HEK293 (cell line): Measurements from ENCODE around the gene MRGPRX3.
A peak's percentile ranks its signal among the peaks of the same experiment; 100 is the strongest.

ENCODE experiments used
- CTCF ChIA-PET: fragments of 350-600 bp; formaldehyde crosslinking; extraction: SDS; loops from one replicate; lab custom pipeline; 2021; ENCODE audit warnings: antibody characterized with exemption; lab: Yijun Ruan, JAX
- POLR2A ChIA-PET: fragments of 300-600 bp; formaldehyde crosslinking; extraction: SDS; loops from one replicate; lab custom pipeline; 2020; ENCODE audit warnings: antibody characterized with exemption, inconsistent platforms; lab: Yijun Ruan, JAX
- H3K27ac ChIP-seq: fragments of 200-500 bp; sonication (Bioruptor generic); 2 replicates; pipeline ENCODE4 v1.5.1; 2014; ENCODE audit warnings: low read depth, low read length, control low read depth, inconsistent platforms; ENCODE audit errors: extremely low read depth
- H3K36me3 ChIP-seq, 2 experiments: fragments of 200-500 bp in 1 of 2; sonication (Bioruptor generic) in 1 of 2; 1 replicate in 1 of 2; 2 replicates in 1 of 2; pipeline ENCODE4 v1.5.1; 2014 to 2017; ENCODE audit warnings: inconsistent platforms in 2 of 2, low read length in 2 of 2; ENCODE audit not compliant: control insufficient read depth in 2 of 2, insufficient read depth in 1 of 2
- H3K4me1 ChIP-seq: fragments of 200-500 bp; sonication (Bioruptor generic); 2 replicates; pipeline ENCODE4 v1.5.1; 2014; ENCODE audit warnings: mild to moderate bottlenecking, low read length, inconsistent platforms; ENCODE audit not compliant: control insufficient read depth, insufficient read depth
- H3K4me3 ChIP-seq: 2 replicates; pipeline ENCODE4 v1.5.1; 2011; ENCODE audit warnings: low read depth, mild to moderate bottlenecking, control low read depth, low read length, moderate library complexity
- H3K9me3 ChIP-seq: fragments of 200-500 bp; sonication (Bioruptor generic); 2 replicates; pipeline ENCODE4 v1.5.1; 2014; ENCODE audit warnings: low read depth, low read length, inconsistent platforms; ENCODE audit not compliant: control insufficient read depth, insufficient read depth
- BCL11B ChIP-seq: fragments of 450-650 bp; formaldehyde crosslinking; IDR thresholded peaks from 2 replicates; pipeline ENCODE4 v1.5.1; 2016; ENCODE audit warnings: low read depth, missing biosample characterization, missing genetic modification characterization
- PBX3 ChIP-seq: sonication (generic); formaldehyde crosslinking; IDR thresholded peaks from 2 replicates; pipeline ENCODE4 v1.8.1; 2022; ENCODE audit warnings: mild to moderate bottlenecking, moderate library complexity, missing genetic modification reagents
- PRDM1 ChIP-seq: fragments of 450-650 bp; formaldehyde crosslinking; IDR thresholded peaks from 2 replicates; pipeline ENCODE4; 2016; ENCODE audit warnings: missing biosample characterization, missing genetic modification characterization
- REST ChIP-seq: fragments of 450-650 bp; formaldehyde crosslinking; IDR thresholded peaks from 2 replicates; pipeline ENCODE4 v1.5.1; 2016; ENCODE audit warnings: missing biosample characterization, missing genetic modification characterization
- SETDB1 ChIP-seq: IDR thresholded peaks from one replicate; pipeline ENCODE4 v1.6.1; 2017; ENCODE audit warnings: mild to moderate bottlenecking, low read length, moderate library complexity, mixed read lengths; ENCODE audit not compliant: insufficient read length
- WT1 ChIP-seq: fragments of 450-650 bp; formaldehyde crosslinking; IDR thresholded peaks from 2 replicates; pipeline ENCODE4 v1.5.1; 2016; ENCODE audit warnings: missing biosample characterization, missing genetic modification characterization
- ZBTB17 ChIP-seq: fragments of 450-650 bp; formaldehyde crosslinking; IDR thresholded peaks from 2 replicates; pipeline ENCODE4 v1.5.1; 2016; ENCODE audit warnings: missing biosample characterization, missing genetic modification characterization
- ZBTB26 ChIP-seq: fragments of 450-650 bp; formaldehyde crosslinking; optimal IDR thresholded peaks from 2 replicates; pipeline ENCODE3; 2016; ENCODE audit warnings: missing biosample characterization, mild to moderate bottlenecking, missing genetic modification characterization
- ZBTB6 ChIP-seq: fragments of 450-650 bp; formaldehyde crosslinking; IDR thresholded peaks from 2 replicates; pipeline ENCODE4 v1.5.1; 2017; ENCODE audit warnings: missing biosample characterization, missing genetic modification characterization
- ZNF10 ChIP-seq: fragments of 450-650 bp; formaldehyde crosslinking; IDR thresholded peaks from 2 replicates; pipeline ENCODE4 v1.5.1; 2017; ENCODE audit warnings: missing biosample characterization, missing genetic modification characterization
- ZNF132 ChIP-seq: fragments of 450-650 bp; formaldehyde crosslinking; IDR thresholded peaks from 2 replicates; pipeline ENCODE4 v1.5.1; 2017; ENCODE audit warnings: missing biosample characterization, missing genetic modification characterization, borderline replicate concordance
- ZNF148 ChIP-seq: fragments of 450-650 bp; formaldehyde crosslinking; IDR thresholded peaks from 2 replicates; pipeline ENCODE4 v1.5.0; 2017; ENCODE audit warnings: missing biosample characterization, missing genetic modification characterization, borderline replicate concordance
- ZNF175 ChIP-seq: fragments of 450-650 bp; formaldehyde crosslinking; IDR thresholded peaks from 2 replicates; pipeline ENCODE4 v1.5.1; 2016; ENCODE audit warnings: missing biosample characterization, missing genetic modification characterization
- ZNF362 ChIP-seq: fragments of 450-650 bp; formaldehyde crosslinking; IDR thresholded peaks from 2 replicates; pipeline ENCODE4 v1.5.1; 2016; ENCODE audit warnings: missing biosample characterization, missing genetic modification characterization
- ZNF623 ChIP-seq: fragments of 450-650 bp; formaldehyde crosslinking; IDR thresholded peaks from 2 replicates; pipeline ENCODE4 v1.5.1; 2016; ENCODE audit warnings: missing biosample characterization, missing genetic modification characterization
- ZNF629 ChIP-seq: fragments of 450-650 bp; formaldehyde crosslinking; IDR thresholded peaks from 2 replicates; pipeline ENCODE4 v1.5.1; 2017; ENCODE audit warnings: missing biosample characterization, missing genetic modification characterization
- ZNF645 ChIP-seq: fragments of 450-650 bp; formaldehyde crosslinking; IDR thresholded peaks from 2 replicates; pipeline ENCODE4; 2016; ENCODE audit warnings: missing biosample characterization, missing genetic modification characterization
- ZNF654 ChIP-seq: fragments of 450-650 bp; formaldehyde crosslinking; IDR thresholded peaks from 2 replicates; pipeline ENCODE4 v1.5.1; 2016; ENCODE audit warnings: low read depth, missing biosample characterization, missing genetic modification characterization
- ZNF677 ChIP-seq: fragments of 450-650 bp; IDR thresholded peaks from 2 replicates; pipeline ENCODE4 v1.5.0; 2018; ENCODE audit warnings: missing biosample characterization, mild to moderate bottlenecking, missing genetic modification characterization, moderate library complexity
- ZNF768 ChIP-seq: fragments of 450-650 bp; formaldehyde crosslinking; IDR thresholded peaks from 2 replicates; pipeline ENCODE4 v1.5.1; 2018; ENCODE audit warnings: missing biosample characterization, mild to moderate bottlenecking, missing genetic modification characterization
- ZNF837 ChIP-seq: fragments of 450-650 bp; formaldehyde crosslinking; IDR thresholded peaks from 2 replicates; pipeline ENCODE4 v1.5.1; 2016; ENCODE audit warnings: missing biosample characterization, missing genetic modification characterization

MRGPRX3 gene

GRCh38 chr11:18111005-18111404 is 21.4 kb upstream of the MRGPRX3 start:
- TF ChIP-seq REST (tag by site-specific recombination), result peak; percentile 92
- no peak for TF ChIP-seq ZBTB26 (tag by site-specific recombination)
- Histone ChIP-seq H3K4me3 (no peak overlapping the region), H3K27ac (no peak overlapping the region), H3K9me3 (no peaks in the 10 kb centered on the region), H3K36me3 (no peaks in the 10 kb centered on the region), H3K4me1 (no peaks in the 10 kb centered on the region)
- POLR2A ChIA-PET, result no interaction called here
- CTCF ChIA-PET, result interaction anchor here (0.7 to 1.0 kb wide), 5 partner anchors 60 to 1815 kb away, joined by 3 to 7 read pairs (median 5); no protein-coding TSS in a partner anchor

GRCh38 chr11:18115360-18116127 is 16.8 kb upstream of the MRGPRX3 start:
- H3K4me3 ChIP-seq, result no peak overlapping the region
- POLR2A ChIA-PET, result interaction anchor here (1.0 to 1.3 kb wide), 4 partner anchors 9 to 225 kb away, joined by 3 to 5 read pairs (median 3); partner anchors contain the start of genes HPS5 and SAAL1
- no peaks in the 10 kb centered on the region for H3K36me3 ChIP-seq
- no peak overlapping the region for H3K27ac ChIP-seq
- H3K4me1 ChIP-seq, result no peaks in the 10 kb centered on the region
- H3K9me3 ChIP-seq, result no peaks in the 10 kb centered on the region
- CTCF ChIA-PET, result interaction anchor here (0.6 to 2.8 kb wide), 81 partner anchors 10 to 1664 kb away, joined by 3 to 33 read pairs (median 4); partner anchors contain the start of genes IGSF22, LDHA and SAAL1
- no peak for TF ChIP-seq ZNF148 (tag by site-specific recombination)
- no peak for TF ChIP-seq BCL11B (tag by site-specific recombination)
- TF ChIP-seq ZNF132, result no peak
- no peak for TF ChIP-seq WT1 (tag by site-specific recombination)
- TF ChIP-seq PRDM1 (tag by site-specific recombination), result no peak
- no peak for TF ChIP-seq ZNF768
- TF ChIP-seq ZNF677, result 0 out of 2 replicates have a peak, but pooled peaks have one; percentile 16
- TF ChIP-seq ZBTB6 (tag by site-specific recombination), result no peak
- TF ChIP-seq ZNF175 (tag by site-specific recombination), result no peak
- TF ChIP-seq ZNF654 (tag by site-specific recombination), result peak; percentile 91
- no peak for TF ChIP-seq ZNF645 (tag by site-specific recombination)
- TF ChIP-seq ZNF10 (tag by site-specific recombination), result no peak
- no peak for TF ChIP-seq SETDB1
- TF ChIP-seq PBX3 (CRISPR knock-in tag), result no peak
- TF ChIP-seq ZNF837 (tag by site-specific recombination), result no peak
- TF ChIP-seq ZNF629 (tag by site-specific recombination), result no peak
- no peak for TF ChIP-seq ZNF362 (tag by site-specific recombination)
- no peak for TF ChIP-seq ZNF623 (tag by site-specific recombination)
- TF ChIP-seq ZBTB17 (tag by site-specific recombination), result no peak
